ENCODE data around the gene DAZAP1.

The DAZAP1 gene

DNA sequence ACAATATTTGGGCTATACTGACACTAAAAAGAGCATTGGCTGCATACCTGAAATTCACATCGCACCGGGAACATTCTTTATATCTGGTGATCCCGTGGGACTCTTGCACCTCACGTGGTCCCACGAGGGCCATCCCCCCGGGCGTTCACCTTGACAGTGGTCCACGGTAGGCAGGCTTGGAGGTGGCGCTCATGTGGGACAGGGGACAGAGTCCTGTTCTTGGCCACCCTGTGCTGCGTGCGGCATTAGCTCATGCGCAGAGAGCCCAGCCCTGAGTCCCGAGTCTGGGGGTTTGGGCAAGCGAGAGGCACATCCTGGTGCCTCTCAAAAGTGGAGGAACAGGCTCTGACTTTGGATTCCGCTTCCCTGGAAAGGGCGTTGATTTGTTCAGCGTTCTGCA, 13.5 kb upstream of the DAZAP1 start:
- no peak for DNase-seq (ENCODE audit: low spot score)

DNA sequence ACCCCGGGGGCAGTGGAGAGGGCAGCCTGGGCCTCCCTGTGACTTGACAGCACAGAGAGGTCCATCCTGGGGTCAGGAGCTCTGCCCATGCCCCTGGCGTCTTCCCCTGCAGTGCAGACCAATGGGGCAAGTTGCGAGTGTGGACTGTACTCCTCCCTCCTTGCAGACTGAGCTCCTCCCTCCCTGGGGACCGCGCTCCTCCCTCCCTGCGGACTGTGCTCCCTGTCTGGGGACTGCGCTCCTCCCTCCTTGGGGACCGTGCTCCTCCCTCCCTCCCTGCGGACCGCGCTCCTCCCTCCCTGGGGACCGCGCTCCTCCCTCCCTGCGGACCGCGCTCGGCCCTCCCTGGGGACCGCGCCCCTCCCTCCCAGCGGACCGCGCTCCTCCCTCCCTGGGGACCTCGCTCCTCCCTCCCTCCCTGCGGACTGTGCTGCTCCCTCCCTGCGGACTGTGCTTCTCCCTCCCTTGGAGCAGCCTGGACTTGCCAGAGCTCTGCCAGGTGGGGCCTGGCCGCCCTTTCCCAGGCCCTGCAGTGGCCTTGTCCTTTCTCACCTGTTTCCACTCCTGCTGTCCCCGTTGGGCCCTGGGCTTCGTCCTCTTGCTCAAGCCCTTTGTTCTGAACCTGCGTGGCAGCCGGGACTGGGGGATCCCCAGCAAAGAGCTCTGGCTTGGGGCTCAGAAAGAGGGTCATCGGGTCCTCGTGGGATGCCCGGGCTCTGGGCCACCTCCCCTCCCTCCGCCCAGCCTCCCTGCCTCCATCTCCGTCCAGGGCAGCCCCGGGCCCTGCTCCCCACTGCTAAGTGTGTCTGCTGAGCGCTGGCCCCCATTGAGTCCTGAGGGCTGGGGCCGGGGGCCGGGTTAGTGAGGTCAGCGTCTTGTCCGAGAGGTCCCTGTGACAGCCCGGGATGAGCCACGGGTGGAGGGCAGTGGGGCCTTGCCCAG, 12.9 kb upstream of the DAZAP1 start:
- no peak for DNase-seq (ENCODE audit: low spot score)

DNA sequence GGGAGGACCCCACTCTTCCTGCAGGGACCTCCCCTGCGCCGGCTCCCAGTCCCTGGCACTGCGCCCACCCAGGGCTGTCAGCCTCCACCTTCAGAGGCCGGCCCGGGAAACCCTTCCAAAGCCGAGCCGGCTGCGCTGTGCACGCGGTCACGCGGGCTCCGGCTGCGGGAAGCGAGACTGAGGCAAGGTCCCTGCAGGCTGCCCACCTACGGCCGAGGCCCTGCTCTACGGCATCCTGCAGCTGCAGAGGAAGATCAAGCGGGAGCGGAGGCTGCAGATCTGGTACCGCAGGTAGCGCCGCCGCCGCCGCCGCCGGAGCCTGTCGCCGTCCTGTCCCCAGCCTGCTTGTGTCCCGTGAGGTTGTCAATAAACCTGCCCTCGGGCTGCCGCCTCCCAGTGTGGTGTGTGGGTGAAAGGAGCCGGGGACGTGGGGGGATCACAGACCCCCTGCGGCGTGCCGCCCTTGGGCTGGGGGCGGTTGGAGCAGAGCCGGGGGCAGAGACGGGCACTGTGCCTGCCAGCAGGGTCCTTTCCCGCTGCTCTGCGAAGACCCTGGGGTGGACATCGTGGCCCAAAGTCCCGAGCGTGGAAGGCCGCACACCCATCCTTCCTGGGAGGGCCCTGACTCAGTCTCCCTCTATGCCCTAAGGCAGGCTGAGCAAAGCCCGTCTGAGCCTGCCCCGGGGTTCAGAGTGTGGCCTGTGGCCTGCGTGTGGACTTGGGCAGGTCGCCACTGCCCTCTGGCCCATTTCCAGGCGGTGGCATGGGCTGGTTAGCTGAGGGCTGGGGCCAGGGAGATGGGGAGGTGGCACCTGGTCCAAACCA, 12.0 kb upstream of the DAZAP1 start:
- no peak for DNase-seq (ENCODE audit: low spot score)

DNA sequence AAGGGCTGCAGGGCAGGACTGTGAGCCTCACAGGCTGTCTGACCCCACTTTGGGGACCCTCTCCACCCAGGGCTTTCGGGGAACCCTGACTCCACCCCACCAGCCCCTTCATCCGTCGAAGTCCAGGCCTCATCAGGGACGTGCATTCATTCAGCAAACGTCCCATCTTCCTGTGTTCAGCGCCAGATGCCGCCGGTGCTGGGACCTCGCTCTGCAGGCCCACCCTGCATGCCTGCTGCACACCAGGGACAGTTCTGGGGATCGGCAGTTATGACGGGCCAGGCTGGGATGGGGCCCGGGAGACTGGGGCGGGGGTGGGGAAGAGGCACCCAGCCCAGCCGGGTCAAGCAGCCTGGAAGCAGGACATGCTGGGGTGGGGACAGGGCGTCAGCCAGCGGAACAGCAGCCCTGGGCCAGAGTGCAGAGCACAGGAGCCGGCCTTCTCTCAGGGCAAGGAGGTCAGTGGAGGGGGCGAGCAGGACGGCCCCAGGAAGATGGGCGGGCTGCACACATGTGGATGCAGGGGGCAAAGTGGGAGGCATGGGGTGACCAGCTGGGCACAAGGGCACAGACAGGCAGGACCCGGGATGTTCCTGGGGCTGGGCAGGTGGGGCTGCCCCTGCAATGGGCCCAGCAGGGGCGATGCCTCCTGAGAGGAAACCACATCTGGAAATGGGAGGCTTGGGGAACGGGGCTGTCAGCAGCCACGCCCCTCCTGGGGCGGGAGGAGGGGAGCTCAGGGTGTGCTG, 11.2 kb upstream of the DAZAP1 start:
- no peak for DNase-seq (ENCODE audit: low spot score)

DNA sequence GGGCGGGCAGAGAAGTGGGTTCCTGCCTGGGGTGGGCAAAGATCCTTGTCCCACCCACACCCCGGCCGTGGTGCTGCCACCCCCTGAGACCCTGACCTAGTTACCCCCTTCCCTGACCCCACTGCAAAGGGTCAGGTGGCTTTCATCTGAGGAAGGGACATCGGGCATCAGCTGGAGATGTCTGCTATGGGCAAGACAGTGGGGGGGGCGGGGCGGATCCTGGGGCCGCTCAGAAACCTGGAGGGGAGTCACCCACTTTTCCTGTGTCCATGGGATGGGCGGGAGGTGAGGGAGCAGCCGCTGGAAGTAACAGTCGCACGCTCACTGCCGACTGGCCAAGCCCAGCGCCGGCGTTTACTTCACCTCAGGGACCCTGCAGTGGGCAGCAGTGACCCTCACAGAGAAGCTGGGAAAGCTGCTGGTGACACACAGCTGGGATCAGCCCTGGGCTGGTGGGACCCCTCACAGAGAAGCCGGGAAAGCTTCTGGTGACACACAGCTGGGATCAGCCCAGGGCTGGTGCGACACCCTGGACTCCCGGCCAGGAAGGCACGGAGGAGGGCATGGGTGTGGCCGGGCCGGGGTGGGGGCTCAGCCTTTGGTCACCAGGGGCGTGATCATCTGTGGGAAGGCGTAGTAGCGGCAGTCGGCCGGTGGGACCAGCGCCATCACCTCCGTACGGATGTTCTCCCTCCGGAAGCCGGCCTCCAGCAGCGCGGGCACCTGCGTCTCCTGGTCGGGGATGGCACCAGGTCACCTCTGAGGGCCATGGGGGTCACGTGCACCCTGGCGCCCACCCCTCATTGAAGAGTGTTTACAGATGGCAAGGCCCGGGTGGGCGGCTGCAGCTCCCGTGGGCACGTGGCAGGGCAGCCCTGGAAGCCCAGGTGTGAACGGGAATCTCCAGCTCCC, 10.4 kb upstream of the DAZAP1 start:
- no peak for DNase-seq (ENCODE audit: low spot score)

DNA sequence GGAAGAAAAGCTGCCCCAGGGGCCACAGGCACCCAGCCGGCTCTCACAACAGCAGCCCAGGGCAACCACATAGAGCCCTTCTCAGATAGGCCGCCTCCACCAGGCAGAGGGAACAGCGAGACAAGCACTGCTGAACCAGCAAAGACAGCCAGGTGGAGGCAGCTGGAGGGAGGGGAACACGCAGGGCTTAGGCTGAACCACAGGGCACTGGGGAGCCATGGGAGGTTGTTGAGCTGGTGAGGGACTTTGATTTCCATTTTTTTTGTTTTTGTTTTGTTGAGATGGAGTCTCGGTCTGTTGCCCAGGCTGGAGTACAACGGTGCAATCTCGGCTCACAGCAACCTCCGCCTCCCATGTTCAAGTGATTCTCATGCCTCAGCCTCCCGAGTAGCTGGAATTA, 9.5 kb upstream of the DAZAP1 start:
- no peak for DNase-seq (ENCODE audit: low spot score)

DNA sequence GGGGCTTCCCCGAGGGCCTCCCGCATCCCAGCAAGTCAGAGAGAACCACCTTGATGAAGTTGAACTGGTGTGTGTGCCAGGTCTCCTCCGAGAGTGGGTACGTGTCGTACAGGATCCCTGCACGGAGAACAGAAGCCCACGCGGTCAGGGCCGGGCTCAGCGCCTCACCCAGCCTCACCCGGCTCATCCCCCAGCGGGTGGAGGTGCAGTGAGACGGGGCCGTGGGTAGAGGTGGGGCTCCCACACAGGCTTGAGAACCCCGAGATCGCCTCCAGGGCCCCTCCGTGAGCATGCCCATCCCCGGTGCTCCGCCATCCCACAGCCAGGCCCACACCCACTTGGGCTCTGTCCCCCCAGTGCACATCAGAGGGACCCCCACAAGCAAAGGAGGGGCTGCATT, 8.3 kb upstream of the DAZAP1 start:
- DNase-seq (ENCODE audit: low spot score), result no peak

DNA sequence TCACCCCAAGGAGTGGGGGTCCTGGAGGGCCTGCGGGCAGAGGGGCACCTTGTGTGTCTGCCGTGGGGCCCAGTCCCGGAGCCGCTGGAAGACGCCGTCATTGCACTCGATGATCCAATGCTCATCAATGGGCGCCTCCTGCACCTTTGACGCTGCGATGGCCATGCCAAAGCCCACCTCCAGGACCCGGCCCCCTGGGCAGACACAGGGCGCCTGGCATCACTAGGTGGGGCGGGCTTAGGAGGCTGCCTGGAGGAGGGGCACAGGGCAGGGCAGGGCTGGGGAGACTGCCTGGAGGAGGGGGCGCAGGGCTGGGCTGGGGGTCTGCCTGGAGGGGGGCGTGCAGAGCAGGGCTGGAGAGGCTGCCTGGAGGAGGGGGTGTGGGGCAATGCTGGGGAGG, 7.6 kb upstream of the DAZAP1 start:
- DNase-seq (ENCODE audit: low spot score), result no peak

DNA sequence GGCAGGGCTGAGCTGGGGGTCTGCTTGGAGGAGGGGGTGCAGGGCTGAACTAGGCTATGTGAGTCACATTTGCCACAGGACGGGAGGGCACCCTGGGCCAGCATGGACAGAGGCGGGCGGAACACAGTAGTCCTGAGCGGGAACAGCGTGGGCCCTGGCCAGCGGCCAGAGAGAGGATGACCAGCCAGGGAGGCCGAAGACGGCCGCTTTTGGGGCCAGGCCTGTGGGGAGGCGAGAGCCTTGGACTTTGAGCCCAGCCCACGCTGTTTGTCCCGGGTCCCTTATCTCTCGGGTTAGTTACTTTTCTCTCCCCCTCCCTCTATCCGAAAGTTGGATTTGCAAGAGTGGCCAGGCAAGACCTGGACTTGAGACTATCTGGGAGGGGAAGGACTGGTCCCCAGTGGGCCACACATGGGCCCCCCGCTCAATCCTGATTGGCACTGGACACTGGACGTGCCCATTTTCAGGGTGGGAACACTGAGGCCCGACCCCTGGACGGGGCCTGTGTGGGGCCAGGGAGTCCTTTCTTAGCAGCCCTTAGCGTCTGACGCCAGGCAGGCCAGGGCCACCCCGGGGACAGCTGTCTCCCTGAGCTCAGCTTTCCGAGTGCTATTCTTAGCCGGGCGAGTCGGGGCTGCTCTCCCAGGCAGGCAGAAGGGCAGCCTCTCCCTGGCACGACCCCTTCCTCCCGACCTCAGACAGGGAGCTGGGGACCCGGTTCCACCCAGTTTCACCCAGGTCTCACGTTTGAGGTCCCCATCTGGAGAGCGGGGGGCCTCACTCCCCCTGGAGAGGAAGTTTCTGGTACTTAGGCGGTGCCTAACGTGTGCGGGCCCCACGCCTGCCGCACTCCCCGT, 6.9 kb upstream of the DAZAP1 start:
- DNase-seq (ENCODE audit: low spot score), result peak; percentile 34

DNA sequence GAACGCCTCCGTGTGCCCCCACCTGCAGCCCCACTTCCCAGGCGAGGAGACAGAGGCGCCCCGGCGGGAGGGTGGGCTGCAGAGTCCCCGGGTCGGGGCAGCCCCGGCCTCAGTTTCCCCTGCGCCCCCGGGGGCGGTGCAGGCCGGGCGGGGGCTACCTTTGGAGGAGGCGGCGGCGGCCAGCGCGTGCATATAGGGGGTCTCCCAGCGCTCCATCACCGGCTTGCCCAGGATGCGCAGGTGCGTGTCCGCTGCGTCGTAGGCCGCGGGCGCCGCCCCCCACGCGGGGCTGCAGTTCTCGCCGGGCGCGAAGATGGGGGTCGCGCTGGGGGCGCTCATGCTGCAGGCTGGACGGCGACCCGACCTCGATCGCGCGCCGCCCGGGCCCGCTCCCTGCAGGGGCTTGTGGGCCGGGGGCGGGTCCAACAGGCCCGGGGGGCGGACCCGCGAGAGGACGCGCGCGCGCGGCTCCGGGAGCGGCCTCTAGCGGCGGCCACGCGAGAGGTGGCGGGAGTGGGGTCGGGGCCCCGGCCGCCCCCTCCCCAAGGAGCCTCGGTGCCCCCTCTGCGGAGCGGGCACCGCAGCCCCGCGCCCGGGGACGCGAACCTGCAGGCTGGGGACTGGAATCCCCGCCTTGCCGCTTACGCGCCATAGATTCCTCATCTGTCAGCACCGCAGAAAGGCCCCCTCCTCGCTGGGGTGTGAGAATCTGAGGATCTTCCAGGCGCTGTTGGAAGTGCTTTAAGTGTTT, 6.1 kb upstream of the DAZAP1 start, which contains the start of gene GAMT:
TSS of gene GAMT (minus strand) at position 405 of the 751 bp plus-strand sequence. CDS start at position 339, 66 bp downstream.
- peak; percentile 78 for DNase-seq (ENCODE audit: low spot score)

DNA sequence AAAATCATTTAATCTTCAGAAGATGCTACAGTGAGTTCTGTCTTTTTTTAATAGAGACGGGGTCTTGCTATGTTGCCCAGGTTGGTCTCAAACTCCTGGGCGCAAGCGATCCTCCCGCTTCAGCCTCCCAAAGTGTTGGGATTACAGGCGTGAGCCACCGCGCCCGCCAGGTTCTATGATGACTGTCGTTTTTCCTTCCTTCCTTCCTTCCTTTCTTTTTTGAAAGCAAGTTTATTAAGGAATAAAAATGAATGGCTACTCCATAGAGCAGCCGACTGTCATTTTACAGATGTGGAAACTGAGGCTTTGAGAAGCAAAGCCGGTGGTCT, 5.5 kb upstream of the DAZAP1 start:
- no peak for DNase-seq (ENCODE audit: low spot score)

DNA sequence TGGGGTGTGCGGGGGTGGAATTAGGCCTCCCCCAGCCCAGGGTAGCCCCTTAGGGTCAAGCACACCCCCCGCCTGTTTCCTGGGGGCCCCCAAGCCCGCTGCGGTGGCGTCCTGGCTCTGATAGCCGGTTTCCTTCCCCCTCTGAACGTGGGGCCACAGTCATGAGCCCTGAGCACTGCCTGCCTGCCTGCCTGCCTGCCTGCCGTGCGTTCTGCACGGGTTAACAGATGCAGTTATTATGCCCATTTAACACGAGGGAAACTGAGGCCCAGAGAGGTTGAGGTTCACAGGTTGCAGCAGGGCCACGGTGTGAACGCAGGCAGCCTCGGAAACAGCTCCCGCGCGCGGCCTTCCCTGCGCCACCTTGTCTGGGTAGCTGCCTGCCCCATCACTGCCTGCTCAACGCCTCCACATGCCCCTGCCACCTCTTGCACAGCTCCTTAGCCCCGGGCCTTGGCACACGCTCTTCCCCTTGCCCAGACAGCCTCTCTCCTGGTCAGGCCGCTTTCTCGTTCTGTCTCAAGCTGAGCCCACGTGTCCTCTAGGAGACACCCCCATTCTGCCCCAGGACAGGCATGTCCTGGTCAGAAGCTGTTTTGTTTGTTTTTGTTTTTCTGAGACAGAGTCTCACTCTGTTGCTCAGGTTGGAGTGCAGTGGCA, 4.8 kb upstream of the DAZAP1 start:
- DNase-seq (ENCODE audit: low spot score), result no peak

DNA sequence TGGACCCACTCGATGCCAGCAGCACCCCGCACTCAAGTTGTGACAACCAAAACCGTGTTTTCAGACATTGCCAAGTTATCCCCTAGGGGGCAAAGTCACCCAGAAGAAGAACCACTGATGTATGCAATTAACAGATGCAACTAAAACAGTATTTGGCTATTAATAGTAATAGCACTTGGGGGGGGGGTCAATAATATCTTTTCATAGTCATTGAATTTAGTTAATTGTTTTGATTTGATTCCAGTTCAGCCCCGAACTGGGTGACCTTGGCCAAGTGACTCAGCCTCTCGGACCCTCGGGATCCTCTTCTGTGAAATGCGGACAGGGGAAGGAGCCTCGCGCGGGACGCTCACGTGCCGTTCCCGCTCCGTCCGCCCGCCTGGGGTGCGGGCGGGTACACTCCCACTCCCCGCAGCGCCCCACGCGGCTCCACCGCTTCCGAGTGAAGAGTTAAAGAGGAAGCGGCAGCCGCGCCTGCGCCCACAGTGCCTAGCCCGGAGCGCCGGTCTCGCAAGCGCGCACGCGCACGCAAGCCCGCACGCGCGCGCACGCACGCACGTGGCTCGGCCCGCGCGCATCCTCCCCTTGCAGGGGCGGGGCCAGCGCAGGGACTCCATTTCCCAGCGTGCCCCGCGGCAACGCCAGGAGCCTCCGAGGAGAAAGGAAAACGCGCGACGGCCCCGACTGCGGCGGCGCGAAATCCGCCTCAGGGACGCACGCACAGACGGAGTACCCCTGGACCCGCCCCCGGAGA, 435 bp upstream of the DAZAP1 start:
- DNase-seq (ENCODE audit: low spot score), result peak; percentile 97

DNA sequence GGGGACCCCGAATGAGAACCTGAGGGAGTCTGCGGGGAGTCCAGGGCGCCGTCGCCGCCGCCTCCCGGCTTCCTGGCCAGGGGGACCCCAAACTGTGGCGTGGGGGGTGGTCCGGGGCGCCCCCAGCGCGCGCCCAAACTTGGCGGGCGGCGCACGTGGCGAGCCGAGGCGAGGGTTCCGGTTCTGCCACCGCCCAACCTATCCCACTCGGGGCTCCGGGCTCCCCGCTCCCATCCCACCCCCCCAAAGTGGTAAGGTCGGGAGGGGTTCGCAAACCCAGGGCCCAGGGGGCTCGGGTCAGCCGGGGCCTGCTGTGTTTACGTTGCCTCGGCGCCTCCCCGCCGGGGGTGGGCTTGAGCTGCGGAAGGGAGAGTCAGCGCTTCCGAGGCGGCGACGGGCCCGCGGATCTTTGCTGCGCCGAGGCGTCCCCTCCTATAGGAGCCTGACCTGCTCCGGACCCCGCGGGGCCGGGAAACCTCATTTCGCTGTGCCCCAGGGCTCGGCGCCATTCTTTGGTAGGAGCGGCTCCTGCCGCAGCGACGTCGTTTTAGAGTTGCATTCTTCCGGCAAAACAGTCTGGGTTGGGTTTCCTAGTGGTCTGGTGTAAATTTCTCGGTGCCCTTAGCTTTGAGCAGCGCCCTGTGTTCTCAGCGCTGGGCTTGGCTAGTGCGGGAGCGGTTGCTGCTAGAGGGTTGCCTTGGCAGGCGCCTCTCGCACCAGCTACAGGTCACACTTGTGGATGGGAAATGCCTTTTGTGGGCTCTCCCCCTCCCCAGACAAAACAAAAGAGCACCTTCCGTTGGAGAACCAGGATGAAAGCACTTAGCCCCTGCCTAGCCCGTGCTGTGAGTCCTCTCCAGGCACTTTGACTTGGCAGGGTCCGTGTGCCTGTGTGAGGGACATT, 1.2 kb downstream of the DAZAP1 start:
- peak; percentile 25 for DNase-seq (ENCODE audit: low spot score)

DNA sequence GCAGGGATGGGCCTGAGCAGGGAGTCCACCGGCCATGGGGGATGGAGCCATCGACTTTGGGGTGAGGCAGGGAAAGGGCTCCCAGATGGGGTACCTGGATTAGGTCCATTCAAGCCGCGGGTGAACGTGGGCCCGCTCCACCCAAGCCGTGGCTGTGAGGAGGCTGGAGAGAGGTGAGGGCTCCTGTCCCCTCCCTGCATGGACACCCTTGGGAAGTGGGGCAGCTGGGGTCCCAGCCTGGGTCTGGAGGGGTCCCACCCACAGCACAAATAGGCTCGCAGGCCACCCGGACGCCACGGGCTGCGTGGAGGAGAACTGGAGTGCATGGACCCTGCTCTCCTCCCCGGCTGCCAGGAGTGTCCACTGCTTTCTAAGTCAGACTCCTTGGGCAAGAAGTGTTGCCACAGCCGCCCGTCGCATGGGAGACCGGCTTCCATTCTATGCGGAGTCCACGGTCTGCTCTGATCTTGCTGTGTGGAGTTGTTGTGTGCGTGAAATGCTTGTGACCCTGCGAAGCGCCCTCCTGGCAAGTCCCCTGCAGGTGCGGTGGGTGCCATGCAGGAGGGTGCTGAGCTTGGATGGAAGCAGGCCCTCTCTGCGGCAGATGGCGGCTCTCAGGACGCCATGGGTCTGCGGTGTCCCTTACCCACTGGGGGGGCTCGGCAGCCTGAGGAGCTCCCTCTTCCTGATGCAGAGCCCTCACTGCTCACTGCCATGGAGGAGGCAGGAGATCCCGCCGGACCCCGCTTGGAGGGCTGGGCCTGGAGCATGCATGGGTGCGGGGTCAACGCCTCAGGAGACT, 2.0 kb downstream of the DAZAP1 start:
- DNase-seq (ENCODE audit: low spot score), result no peak

DNA sequence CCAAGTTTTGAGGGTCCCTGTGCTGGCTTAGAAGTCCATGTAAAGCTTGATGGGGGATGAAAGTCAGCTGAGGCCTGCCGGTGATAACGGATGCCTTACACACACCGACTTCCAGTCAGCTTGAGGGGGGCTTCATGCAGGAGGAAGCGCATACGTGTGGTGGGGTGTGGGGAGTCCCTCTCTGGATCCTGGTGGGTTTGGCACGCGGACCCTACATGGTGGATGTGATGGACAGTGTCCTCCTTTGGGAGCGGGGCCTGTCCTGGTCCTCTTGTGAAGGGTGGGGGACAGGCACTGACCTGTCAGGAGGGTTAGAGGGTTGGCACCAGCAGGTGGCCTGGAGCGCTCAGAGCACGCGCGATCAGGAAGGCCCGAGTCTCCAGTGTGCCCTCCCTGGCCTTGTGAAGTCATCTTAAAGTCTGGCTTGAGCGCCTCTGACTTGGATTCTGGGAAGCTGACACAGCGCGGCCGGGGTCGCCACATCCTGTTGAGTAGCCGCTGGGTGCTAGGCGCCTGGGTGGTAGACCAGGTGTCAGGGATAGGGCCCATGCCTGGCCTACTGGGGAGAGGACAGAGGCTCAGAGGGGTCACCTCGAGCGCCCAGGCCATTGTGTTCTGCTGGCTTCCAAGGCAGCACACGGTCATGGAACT, 2.9 kb downstream of the DAZAP1 start:
- DNase-seq (ENCODE audit: low spot score), result no peak

All from germinal center (tissue), 1 donor.